HG03135 (cell line): ENCODE measurements around the gene IL7R.
"Not testable (repeated sequence)": the region's sequence is repeated elsewhere in the genome, so short reads cannot be mapped to it uniquely, and the experiment has no call there.

Source experiments
- ATAC-seq: cut with Tn5 transposase; IDR thresholded peaks from one replicate; pipeline ENCODE4 v1.9.1; 2021; ENCODE audit warnings: mild to moderate bottlenecking, moderate library complexity; ENCODE audit not compliant: unreplicated experiment

The IL7R gene

DNA sequence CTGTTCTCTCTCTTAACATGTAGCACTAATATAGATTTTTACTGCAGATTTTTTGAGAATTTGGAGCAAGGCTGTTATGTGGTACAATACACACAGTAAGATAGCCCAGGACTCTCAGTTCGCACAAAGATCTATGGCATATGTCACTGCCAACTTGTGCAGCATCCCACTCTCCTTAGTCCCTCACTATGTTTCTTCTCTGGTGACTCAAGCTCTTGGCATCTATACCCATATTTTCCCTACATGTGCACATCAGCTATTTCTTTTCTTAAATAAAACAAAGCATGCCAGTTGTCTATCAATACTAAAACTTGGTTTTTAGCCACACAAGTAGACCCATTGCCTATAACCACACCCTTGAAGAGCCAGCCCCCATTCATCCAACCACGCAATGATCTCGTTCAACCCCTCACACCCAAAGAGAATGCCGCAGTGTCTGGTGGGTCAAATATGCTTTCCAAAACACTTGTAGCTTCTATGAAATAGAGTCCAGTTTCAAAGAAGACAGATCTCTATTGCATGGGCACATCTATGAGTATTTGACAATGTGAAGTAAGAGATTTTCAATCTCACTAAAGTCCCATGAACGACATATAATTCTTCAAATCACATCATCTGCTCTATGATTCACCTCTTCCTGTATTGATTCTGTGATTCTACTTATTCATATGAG lies 18.2 kb upstream of the IL7R start:
- ATAC-seq, result no peak

DNA sequence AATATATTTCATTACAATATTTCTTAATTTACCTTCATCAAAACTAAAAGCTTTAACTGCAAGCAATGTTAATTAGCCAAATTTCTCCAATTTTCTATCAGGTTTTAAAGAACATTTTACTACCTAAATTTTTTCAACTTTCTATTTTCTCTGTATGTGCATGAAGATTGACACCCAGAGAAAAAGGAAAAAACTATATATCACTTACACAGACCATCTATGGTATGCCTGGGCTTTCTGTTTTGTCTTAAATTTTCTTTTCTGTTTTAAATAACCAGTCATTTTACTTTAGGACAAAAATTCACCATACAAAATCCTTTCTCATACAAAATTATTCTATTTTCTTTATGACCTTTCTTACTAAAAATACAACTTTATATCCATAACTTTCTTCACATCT lies 13.8 kb upstream of the IL7R start:
- ATAC-seq, result no peak

DNA sequence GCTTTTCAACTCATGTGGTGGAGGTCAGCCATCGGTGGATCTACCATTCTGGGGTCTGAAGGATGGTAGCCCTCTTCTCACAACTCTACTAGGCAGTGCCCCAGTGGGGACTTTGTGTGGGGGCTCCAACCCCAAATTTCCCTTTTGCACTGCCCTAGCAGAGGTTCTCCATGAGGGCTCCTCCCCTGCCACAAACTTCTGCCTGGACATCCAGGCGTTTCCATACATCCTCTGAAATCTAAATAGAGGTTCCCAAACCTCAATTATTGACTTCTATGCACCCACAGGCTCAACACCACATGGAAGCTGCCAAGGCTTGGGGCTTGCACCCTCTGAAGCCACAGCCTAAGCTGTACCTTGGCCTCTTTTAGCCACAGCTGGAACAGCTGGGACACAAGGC lies 11.2 kb upstream of the IL7R start:
- ATAC-seq, result not testable (repeated sequence)

DNA sequence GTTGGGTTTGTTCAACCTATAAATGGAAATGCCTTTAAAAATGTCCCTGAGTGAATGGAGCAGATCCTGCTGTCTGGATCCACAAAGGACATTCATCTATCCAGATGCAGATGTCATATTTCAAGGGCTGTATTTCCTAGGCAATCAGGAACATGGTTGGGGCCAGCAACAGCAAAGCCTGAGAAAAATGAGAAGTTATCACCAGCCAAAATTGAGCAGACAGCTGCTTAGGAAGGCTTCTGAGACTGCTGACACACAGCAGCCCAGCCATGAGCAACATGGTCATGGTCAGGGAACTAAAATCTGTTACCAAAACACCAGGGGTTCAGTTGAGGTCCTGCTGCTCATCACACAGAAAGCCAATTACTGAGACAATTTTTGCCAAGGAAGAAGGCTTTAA lies 9.2 kb upstream of the IL7R start:
- no peak for ATAC-seq

DNA sequence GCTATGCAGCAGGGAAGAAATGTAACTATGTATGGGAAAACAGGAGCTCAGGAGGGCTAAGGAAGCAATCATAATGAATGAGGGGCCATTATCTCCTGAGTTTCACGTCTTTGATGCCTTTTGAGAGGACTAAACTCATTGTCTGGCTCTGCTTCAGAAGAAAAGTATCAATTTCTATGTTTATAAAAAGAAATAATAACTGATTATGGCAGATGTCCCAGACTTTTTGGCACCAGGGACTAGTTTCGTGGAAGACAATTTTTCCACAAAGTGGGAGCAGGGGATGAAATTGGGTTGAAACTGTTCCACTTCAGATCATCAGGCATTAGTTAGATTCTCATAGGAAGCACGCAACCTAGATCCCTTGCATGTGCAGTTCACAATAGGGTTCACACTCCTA lies 8.7 kb upstream of the IL7R start:
- ATAC-seq, result no peak

DNA sequence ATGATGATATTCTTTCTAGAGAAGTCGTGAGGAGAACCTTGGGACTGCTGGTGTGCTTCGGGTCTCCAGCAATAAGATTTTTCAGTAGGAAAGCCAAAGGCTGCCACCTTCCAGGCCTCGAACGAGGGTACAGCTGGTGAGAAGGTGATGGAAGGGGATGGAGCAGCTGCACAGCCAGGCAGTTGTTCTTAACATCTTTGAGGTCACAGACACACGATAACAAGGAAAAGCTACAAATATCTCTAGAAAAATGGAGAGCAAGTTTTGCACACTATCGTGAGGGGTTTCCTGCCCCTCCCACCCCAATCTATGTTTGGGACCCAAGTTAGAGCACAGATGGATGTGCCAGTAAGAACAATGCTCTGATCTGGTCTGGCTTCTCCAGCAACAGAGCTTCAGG lies 6.8 kb upstream of the IL7R start:
- no peak for ATAC-seq

DNA sequence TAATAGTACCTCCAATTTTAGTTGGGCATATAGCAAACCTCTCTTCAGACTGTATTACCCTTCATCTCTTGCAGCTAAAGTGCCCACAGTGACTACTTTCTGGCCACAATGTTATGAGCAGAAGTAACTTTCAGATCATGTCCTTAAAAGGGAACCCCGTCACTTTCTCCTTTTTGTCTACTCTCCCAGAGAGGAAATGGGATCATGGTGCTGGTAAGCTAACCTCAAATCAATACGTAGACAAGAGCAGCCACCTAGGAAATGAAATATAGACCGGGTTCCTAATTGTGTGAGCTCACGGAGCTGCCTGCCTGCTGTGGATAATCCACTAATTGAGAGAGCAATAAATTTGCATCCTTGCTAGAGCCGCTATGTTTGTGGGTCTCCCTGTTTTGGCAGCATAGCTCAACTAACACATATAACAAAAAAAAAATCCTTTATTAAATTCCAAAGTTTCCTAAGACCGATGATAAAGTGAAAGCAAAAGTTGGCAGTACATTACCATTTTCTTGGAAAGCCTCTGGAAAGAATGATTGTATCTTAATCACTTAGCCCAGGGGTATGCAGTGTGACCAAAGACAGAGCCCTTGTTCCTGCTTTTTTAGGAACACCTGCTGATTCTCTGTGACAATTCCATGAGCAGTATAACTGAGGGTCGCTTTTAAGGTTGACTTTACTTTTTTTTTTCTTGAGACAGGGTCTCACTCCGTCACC lies 5.6 kb upstream of the IL7R start:
- no peak for ATAC-seq

DNA sequence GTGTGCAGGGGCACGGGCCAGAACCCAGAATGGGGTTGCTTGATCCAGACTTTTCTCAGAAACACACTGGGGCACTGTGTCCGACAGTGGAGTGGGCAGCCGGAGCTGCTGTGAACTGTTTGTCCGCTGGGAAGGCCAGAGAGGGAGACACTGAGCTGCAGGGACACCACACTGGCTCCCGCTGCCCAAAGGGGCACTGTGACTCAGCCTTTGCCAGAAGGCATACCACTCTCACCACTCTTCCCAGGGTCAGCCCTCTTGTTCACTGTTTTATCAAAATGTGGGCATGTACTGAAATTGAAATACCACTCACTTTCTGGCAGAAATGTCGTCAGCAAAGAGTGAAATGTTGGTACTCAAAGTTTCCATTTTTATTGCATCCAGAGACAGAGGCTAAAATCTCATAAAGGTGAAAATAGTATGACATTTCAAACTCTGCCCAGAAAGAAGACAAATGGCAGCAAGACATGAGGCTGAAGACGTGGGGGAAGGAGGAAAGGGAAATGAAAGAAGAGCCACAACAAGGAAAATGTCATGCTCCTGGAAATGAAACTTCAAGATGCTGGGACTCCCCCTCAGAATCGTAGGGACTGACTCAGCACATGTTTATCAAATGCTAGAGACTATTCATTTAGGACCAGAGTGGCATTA lies 4.5 kb upstream of the IL7R start:
- ATAC-seq, result no peak

DNA sequence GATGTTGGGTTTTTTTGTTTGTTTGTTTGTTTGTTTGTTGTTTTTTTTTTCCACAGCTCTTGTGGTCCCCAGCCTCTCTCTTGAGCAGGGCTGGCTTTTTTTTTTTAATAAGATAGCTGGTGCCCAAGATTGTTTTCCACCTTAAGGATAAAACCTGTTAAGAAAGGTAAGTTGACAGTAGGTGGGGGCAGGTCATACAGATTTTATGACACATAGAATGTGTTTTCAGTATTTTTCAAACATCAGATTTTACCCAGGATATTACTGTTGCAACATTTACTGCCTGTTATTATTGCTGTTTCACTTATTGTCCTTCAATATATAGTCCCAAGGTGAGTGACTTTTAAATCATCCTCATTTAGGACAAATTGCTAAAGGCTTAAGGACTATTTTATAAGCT lies 3.9 kb upstream of the IL7R start:
- ATAC-seq, result no peak

DNA sequence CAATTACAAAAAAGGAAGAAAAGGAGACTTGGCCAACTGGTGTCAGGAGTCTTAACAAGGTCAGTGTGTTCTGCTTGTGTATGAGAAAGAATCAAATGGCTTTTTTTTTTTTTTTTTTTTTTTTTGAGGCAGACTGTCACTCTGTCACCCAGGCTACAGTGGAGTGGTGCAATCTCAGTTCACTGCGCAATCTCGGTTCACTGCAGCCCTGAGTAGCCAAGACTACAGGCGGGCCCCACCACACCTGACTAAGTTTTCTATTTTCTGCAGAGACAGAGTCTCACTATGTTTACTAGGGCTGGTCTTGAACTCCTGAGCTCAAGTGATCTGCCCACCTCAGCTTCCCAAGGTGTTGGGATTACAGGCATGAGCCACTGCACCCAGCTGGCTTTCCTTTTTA lies 3.1 kb upstream of the IL7R start:
- ATAC-seq, result no peak

DNA sequence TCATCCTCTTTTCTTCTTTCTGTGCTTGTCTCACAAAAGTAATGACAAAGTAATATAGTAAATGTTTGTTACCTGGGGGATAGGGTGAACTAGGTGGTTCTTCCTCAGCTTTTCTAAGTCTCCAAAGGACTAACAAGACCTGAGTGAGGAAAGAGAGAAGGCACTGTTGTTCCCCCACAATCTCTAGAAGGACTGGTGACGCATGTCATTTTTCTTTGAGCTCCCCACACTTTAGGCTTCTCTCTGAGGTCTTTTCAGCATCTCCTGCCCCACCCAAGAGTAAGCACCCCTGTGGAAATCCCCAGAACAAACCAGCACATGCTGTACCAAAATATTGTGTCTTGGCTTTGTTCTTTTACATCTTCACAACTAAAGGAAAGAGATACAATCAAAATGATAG lies 2.4 kb upstream of the IL7R start:
- ATAC-seq, result no peak

DNA sequence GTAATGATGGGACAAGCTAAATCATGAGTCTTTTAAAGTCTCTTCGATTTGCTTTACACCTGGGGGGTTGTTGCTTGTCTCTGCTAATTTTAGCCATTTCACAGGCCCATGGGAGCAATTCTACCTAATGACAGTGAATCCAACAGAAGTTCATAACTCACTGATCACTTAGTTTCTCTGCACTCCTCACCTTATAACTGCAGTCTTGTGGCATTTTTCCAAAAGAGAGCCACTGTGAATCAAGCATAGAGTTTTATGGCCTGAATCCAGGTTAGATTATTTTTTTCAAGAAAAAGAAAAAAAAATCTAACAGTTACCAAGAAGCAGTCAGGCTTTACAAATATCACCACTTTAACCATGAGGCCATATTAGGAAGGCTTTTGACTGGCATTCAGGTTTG lies 1.5 kb upstream of the IL7R start:
- ATAC-seq, result no peak

DNA sequence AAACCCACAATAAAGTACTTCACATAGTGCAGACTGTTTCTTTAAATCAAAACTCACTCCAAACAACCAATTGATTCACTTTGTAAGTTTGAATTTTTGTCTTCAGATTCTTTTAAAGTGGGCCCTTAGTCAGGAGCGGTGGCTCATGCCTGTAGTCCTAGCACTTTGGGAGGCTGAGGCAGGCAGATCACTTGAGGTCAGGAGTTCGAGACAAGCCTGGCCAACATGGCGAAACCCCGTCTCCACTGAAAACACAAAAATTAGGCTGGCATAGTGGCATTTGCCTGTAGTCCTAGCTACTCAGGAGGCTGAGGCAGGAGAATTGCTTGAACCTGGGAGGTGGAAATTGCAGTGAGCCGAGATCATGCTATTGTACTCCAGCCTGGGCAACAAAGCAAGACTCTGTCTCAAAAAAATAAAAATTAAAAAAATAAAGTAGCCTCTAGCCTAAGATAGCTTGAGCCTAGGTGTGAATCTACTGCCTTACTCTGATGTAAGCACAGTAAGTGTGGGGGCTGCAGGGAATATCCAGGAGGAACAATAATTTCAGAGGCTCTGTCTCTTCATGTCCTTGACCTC lies 416 bp upstream of the IL7R start:
- ATAC-seq, result not testable (repeated sequence)

DNA sequence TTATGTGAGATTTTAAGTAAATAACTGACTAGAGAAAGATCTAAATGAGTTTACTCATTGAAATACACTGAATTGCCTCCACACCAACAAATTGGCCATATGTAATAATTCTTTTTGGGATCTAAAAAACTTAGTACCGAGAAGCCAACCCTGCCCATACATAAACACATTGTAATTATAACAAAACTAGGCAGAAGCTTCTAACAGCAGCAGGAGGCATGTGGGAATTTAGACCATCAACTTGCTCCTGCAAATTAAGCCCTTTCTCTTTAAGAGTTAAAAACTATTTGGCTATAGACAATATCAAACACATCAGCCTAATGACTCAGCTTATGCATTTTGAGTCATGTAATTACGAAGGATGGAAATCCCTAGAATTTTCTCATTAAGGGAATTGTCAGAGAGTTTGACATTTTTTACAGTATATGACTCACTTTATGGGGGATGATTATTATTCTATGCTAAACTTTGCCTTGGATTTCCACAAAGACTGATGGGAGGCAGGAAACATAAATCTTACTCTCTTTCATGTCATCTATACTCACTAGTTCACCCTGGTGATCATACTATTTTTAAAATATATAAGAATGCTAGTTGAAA lies 1.0 kb downstream of the IL7R start:
- no peak for ATAC-seq

DNA sequence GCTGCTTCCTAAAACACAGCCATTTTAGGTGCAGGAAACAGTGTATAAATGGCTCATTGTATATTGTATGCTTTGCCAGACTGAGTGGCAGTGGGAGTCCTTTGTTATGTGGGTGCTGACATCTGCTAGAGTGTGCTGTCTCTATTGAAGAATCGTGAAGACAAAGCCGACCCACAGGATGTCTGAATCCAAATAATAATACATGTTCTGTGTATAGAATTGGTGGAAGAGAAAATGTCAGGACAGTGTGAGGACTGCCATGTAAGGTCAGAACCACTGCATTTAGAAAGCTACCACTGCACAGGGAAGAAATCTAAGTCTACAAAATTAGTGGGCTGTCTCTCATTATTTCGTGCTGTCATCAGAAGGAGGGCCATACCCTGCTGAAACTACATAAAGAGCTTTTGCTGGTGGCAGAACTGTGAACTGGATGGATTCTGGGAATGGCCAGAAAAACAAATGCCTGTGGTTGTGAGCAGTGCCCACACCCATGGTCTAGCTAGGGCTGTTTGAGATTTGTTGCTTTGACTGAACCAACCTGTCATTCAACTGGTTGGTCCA lies 2.5 kb downstream of the IL7R start:
- ATAC-seq, result no peak

DNA sequence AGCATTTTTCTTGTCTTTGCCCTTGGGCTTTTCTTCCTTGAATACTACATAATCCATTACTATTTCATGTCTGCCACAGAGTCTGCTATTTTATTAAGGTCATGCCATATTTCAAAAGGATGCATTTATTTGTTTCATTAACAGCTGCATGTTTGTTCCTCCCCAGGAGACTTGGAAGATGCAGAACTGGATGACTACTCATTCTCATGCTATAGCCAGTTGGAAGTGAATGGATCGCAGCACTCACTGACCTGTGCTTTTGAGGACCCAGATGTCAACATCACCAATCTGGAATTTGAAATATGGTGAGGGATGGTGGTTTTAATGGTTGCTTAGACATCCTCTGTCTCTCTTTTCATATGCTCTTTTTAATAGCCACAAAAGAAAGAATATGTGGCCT lies 4.0 kb downstream of the IL7R start:
- ATAC-seq, result no peak

DNA sequence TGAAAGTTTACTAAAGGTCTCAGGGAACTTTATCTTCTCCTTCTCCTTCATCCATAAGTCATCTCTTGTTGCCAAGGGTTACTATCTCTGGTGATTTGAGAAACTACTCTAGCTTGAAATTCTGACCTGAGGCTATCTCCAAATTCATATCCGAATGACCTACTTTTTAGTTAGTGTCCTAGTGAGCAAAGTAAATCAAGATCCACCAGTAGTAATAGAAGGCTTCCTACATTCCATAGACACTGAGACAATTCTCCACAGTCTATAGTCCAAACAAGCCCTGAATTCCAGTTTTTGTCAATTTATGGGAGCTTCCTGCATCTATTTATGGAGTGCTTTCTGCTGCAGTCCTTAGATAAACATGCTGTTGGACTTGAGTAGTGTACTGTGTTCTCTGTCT lies 5.0 kb downstream of the IL7R start:
- no peak for ATAC-seq

DNA sequence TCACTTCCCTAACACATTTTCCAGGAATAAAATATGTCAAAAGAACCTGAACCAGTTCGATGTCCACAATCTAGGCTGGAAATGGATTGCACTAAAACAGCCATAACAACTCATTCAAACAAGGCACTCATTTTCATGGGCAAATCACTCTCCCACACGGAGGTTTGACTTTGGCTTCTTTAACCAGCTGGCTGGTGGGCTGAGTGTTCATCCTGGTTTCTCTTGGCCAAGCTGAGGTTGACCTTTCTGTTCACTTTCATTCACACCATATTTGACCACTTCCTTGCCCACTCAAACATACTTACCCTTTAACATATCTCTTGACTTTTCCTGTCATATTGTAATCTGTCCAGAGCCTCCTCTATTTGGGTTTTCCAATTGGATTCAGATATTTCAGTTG lies 5.4 kb downstream of the IL7R start:
- no peak for ATAC-seq

DNA sequence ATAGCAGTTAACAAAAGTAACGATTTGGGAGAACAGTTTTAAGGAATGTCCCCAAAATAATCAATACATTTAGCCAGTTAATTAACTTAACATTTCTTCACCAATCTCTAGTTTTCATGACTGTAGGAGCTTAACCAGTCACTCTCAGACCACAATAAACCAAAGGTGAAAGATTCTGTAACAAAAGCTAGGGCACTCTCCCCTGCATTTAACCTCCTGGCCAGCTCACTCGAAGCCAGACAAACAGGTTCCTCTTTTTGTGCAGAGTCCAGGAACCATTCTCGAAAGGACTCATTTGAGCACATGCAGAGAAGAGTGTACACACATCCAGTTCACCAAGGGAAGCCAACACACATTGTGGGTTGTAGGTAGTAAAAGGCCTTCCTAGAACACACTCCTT lies 6.5 kb downstream of the IL7R start:
- no peak for ATAC-seq

DNA sequence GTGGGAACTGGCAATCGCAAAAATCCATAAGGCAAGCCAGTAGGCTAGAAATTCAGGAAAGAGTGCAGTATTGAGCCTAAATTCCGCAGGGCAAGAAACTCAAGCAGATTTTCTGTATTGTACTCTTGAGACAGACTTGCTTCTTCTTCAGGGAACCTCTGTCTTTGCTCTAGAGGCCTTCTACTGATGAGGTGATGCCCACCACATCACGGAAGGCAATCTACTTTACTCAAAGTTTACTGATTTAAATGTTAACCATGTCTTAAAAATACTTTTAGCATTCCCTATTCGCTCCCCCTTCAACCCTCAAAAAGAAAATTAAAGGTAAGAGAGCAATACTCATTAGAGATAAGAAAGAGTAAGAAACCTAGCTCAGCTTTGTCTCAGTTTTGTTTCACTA lies 11.3 kb downstream of the IL7R start:
- no peak for ATAC-seq

DNA sequence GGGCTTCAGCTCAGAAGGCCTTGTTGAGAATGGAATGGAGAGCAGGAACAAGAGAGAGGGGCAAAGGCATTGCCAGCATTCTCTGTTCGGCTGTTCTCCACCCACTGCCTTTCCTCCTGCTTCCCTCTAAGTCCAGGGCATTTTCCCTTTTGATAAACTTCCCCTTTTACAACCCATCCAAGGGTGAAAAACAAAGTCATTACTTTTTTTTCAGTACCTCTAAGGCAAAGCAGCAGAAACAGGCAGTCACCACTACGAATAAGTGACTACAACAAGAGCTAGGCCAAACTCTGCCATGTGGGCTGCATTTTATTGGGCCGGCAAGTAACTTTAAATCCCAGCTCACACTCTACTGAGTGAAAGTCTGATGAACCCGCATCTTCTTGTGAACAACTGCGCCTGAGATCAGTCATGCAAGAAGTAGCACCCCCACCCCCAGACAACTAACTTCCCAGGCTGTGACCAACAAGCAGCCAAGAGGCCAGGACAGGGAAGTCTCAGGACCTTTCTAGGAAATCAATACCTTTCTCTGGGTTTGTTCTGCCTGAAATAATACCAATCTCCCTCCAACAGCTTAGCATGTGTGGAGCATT lies 13.1 kb downstream of the IL7R start:
- ATAC-seq, result no peak
